ACC112 (cell line): Measurements from ENCODE around the gene NUP160.

ENCODE experiments used
- H2AFZ ChIP-seq: fragments of 200-600 bp; sonication (generic); one replicate; pipeline ENCODE4 v1.6.0; 2017; ENCODE audit warnings: antibody characterized with exemption, low read length; ENCODE audit not compliant: unreplicated experiment
- H3K27ac ChIP-seq: fragments of 200-600 bp; sonication (generic); 2 replicates; pipeline ENCODE4 v1.5.1; 2014; ENCODE audit warnings: low read depth, mild to moderate bottlenecking, antibody characterized with exemption, low read length, moderate library complexity
- H3K27me3 ChIP-seq: fragments of 200-600 bp; sonication (generic); 2 replicates; pipeline ENCODE4 v1.6.1; 2014; ENCODE audit warnings: mild to moderate bottlenecking, antibody characterized with exemption, low read length, moderate library complexity, mixed read lengths; ENCODE audit not compliant: insufficient read depth
- H3K36me3 ChIP-seq: fragments of 200-600 bp; sonication (generic); 2 replicates; pipeline ENCODE4 v1.6.1; 2016; ENCODE audit warnings: mild to moderate bottlenecking, antibody characterized with exemption, low read length, moderate library complexity, mixed read lengths; ENCODE audit not compliant: insufficient read depth
- H3K4me1 ChIP-seq: fragments of 200-600 bp; sonication (generic); one replicate; pipeline ENCODE4 v1.6.1; 2016; ENCODE audit warnings: low read length, mixed read lengths; ENCODE audit not compliant: insufficient read depth, unreplicated experiment, control insufficient read depth
- H3K4me3 ChIP-seq: fragments of 200-600 bp; sonication (generic); 2 replicates; pipeline ENCODE4 v1.5.1; 2014; ENCODE audit warnings: mild to moderate bottlenecking, low read depth, low read length
- H3K79me2 ChIP-seq: fragments of 200-600 bp; sonication (generic); one replicate; pipeline ENCODE4 v1.6.0; 2016; ENCODE audit warnings: low read length; ENCODE audit not compliant: control insufficient read depth, unreplicated experiment, insufficient read depth

The NUP160 gene

GRCh38 chr11:47860536-47860935 is 12.4 kb upstream of the NUP160 start:
- Histone ChIP-seq H3K4me1 (peaks cover 50% of the 10 kb centered on the region), H2AFZ (no peak overlapping the region), H3K27ac (no peak overlapping the region), H3K36me3 (no peaks in the 10 kb centered on the region), H3K27me3 (no peaks in the 10 kb centered on the region), H3K4me3 (no peak overlapping the region), H3K79me2 (no peaks in the 10 kb centered on the region)

- Histone ChIP-seq H3K4me3 (peak overlapping the region; percentile 18), H3K36me3 (no peaks in the 10 kb centered on the region), H3K79me2 (no peaks in the 10 kb centered on the region), H3K27ac (peak overlapping the region; percentile 76), H3K4me1 (peaks cover 32% of the 10 kb centered on the region), H3K27me3 (no peaks in the 10 kb centered on the region), H2AFZ (peak overlapping the region; percentile 80)
These were observed 9.9 kb upstream of the NUP160 start for GRCh38 chr11:47857892-47858543.

GRCh38 chr11:47857485-47857884 is 9.3 kb upstream of the NUP160 start:
- Histone ChIP-seq H3K27me3 (no peaks in the 10 kb centered on the region), H3K79me2 (no peaks in the 10 kb centered on the region), H3K4me1 (peaks cover 26% of the 10 kb centered on the region), H3K4me3 (no peak overlapping the region), H3K36me3 (no peaks in the 10 kb centered on the region), H2AFZ (peak overlapping the region; percentile 80), H3K27ac (peak overlapping the region; percentile 76)

GRCh38 chr11:47856186-47856585 is 8.0 kb upstream of the NUP160 start:
- Histone ChIP-seq H3K27me3 (no peaks in the 10 kb centered on the region), H3K27ac (no peak overlapping the region), H3K36me3 (no peaks in the 10 kb centered on the region), H3K4me1 (peaks cover 15% of the 10 kb centered on the region), H2AFZ (peak overlapping the region; percentile 71), H3K79me2 (no peaks in the 10 kb centered on the region), H3K4me3 (no peak overlapping the region)

GRCh38 chr11:47854667-47855066 is 6.5 kb upstream of the NUP160 start:
- Histone ChIP-seq H3K27ac (no peak overlapping the region), H3K4me3 (no peak overlapping the region), H3K36me3 (no peaks in the 10 kb centered on the region), H3K27me3 (no peaks in the 10 kb centered on the region), H3K4me1 (peaks cover 15% of the 10 kb centered on the region), H3K79me2 (no peaks in the 10 kb centered on the region), H2AFZ (no peak overlapping the region)

GRCh38 chr11:47852053-47852452 is 3.9 kb upstream of the NUP160 start:
- peaks cover 8% of the 10 kb centered on the region for H3K4me1 ChIP-seq
- H3K79me2 ChIP-seq, result peaks cover 9% of the 10 kb centered on the region
- no peak overlapping the region for H2AFZ ChIP-seq
- no peaks in the 10 kb centered on the region for H3K36me3 ChIP-seq
- H3K27me3 ChIP-seq, result no peaks in the 10 kb centered on the region
- H3K27ac ChIP-seq, result no peak overlapping the region
- H3K4me3 ChIP-seq, result no peak overlapping the region

- no peaks in the 10 kb centered on the region for H3K27me3 ChIP-seq
- H3K79me2 ChIP-seq, result peaks cover 26% of the 10 kb centered on the region
- H2AFZ ChIP-seq, result no peak overlapping the region
- H3K27ac ChIP-seq, result no peak overlapping the region
- no peak overlapping the region for H3K4me3 ChIP-seq
- peaks cover 8% of the 10 kb centered on the region for H3K4me1 ChIP-seq
- peaks cover 4% of the 10 kb centered on the region; the same call in 1 of the 2 replicates for H3K36me3 ChIP-seq
These were observed 2.2 kb upstream of the NUP160 start for GRCh38 chr11:47850337-47850736.

GRCh38 chr11:47848700-47849155 is 578 bp upstream of the NUP160 start:
- Histone ChIP-seq H2AFZ (peak overlapping the region; percentile 86), H3K4me1 (peaks cover 8% of the 10 kb centered on the region), H3K27me3 (no peaks in the 10 kb centered on the region), H3K36me3 (peaks cover 9% of the 10 kb centered on the region; the same call in 1 of the 2 replicates), H3K79me2 (peaks cover 41% of the 10 kb centered on the region), H3K4me3 (peak overlapping the region; percentile 97), H3K27ac (peak overlapping the region; percentile 40; the same call in 1 of the 2 replicates)

- Histone ChIP-seq H2AFZ (peak overlapping the region; percentile 86), H3K4me1 (peaks cover 8% of the 10 kb centered on the region), H3K79me2 (peaks cover 50% of the 10 kb centered on the region), H3K27me3 (no peaks in the 10 kb centered on the region), H3K27ac (peak overlapping the region; percentile 40; the same call in 1 of the 2 replicates), H3K36me3 (peaks cover 14% of the 10 kb centered on the region; the same call in 1 of the 2 replicates), H3K4me3 (peak overlapping the region; percentile 97)
These were observed 636 bp downstream of the NUP160 start for GRCh38 chr11:47847537-47847891.

- Histone ChIP-seq H3K4me1 (peaks cover 8% of the 10 kb centered on the region), H3K4me3 (peak overlapping the region; percentile 97), H3K36me3 (peaks cover 17% of the 10 kb centered on the region; the same call in 1 of the 2 replicates), H3K27me3 (no peaks in the 10 kb centered on the region), H3K79me2 (peaks cover 55% of the 10 kb centered on the region), H2AFZ (no peak overlapping the region), H3K27ac (no peak overlapping the region)
These were observed 1.2 kb downstream of the NUP160 start for GRCh38 chr11:47846998-47847397.

- Histone ChIP-seq H2AFZ (no peak overlapping the region), H3K4me1 (peaks cover 8% of the 10 kb centered on the region), H3K27me3 (no peaks in the 10 kb centered on the region), H3K79me2 (peaks cover 64% of the 10 kb centered on the region), H3K4me3 (no peak overlapping the region), H3K36me3 (peaks cover 17% of the 10 kb centered on the region), H3K27ac (no peak overlapping the region)
These were observed 4.6 kb downstream of the NUP160 start for GRCh38 chr11:47843361-47844055.
